Pancreas (tissue), 10 donors: ENCODE data around the gene ACIN1. TPM values are rescaled to one million over a fixed set of nuclear protein-coding genes. Genes with fewer than 3 reads are reported as not detected.

Experiments used
- ATAC-seq, 4 donors: fragments of 200-7000 bp; cut with Tn5 transposase; one replicate each; pipeline versions ENCODE4 v1.8.0 to v1.9.1; 2020; ENCODE audit warnings: mild to moderate bottlenecking in 4 of 4, moderate library complexity in 4 of 4
- DNase-seq, 6 donors: peaks; one replicate each; pipeline ENCODE4 v3.0.0-alpha.2; 2020
- FAIRE-seq: peaks from 2 replicates; lab custom pipeline; 2012; peaks lifted over from hg19 to GRCh38; lab: Jason Lieb, UNC
- H3K27ac ChIP-seq, 4 donors: fragments of 200-600 bp; sonication (generic); 1 replicate in 3 of 4; 2 replicates in 1 of 4; pipeline versions ENCODE4 v1.5.0 to v1.8.0; 2020
- H3K27me3 ChIP-seq, 4 donors: fragments of 200-600 bp; one replicate each; pipeline ENCODE4 v1.8.0; 2021
- H3K36me3 ChIP-seq, 3 donors: fragments of 200-600 bp; sonication (generic) in 1 of 3; one replicate each; pipeline versions ENCODE4 v1.5.0 to v1.8.0; 2020 to 2021
- H3K4me1 ChIP-seq, 3 donors: fragments of 200-600 bp; one replicate each; pipeline ENCODE4 v1.8.0; 2021
- H3K4me3 ChIP-seq, 4 donors: fragments of 200-600 bp; sonication (generic) in 2 of 4; one replicate each; pipeline versions ENCODE4 v1.5.0 to v1.8.0; 2020 to 2021
- H3K9me3 ChIP-seq, 4 donors: fragments of 200-600 bp; one replicate each; pipeline ENCODE4 v1.8.0; 2021
- WGBS, 2 donors: extraction: QIAGEN DNeasy Blood & Tissue Kit; methylation state at CpG; one replicate each; pipeline ENCODE4 v1.1.7; 2013; 5-methylcytosine and 5-hydroxymethylcytosine counted together
- intact Hi-C, 3 donors: fragments of 100-400 bp; cut with DNase I; formaldehyde crosslinking; loops; one replicate each; pipeline versions ENCODE4 v1.11.1 to v1.14.2; 2022
- polyA plus RNA-seq, 2 donors: library from polyadenylated mRNA; stranded (reverse); fragments of 200-250 nt; gene quantifications; one replicate each; pipeline ENCODE4 v1.2.3, GENCODE V29; 2013
- total RNA-seq, 6 donors: library from RNA; stranded (reverse); fragmentation: NEBNext Ultra II Directional in 4 of 6; extraction: Animal tissue kit (Norgen Biotek cat#: 25700) in 4 of 6; gene quantifications; one replicate each; pipeline versions ENCODE4 v1.2.1 to v1.2.4, GENCODE V29; 2021 to 2023
- TF ChIP-seq, protein P1 (sequence below), 4 donors: fragments of 200-600 bp; sonication (generic) in 3 of 4; IDR thresholded peaks; one replicate each; pipeline versions ENCODE4 v1.5.0 to v1.8.0; 2021; ENCODE audit warnings: antibody characterized with exemption in 4 of 4
- donor health status: healthy with polysubstance abuse.
- donor health status: DM: no; HTN: no; CAD: no; lungs with moderate emphysema.
- donor health status: DM: no; HTN: no; CAD: no.
- donor health status: control.
- donor health status: control.
- donor health status: Bipolar disorder and iron deficiency.
- donor health status: DM: yes; HTN: yes; CAD: no.
- donor health status: DM: no; HTN: no; CAD: no.
- donor health status: DM: no; HTN: no; CAD: no.
- donor health status: DM: yes; HTN: yes; CAD: no.

The ACIN1 gene
- total and polyA plus RNA-seq, 8 donors, result 43.1 to 152 (median 62.4) TPM

DNA sequence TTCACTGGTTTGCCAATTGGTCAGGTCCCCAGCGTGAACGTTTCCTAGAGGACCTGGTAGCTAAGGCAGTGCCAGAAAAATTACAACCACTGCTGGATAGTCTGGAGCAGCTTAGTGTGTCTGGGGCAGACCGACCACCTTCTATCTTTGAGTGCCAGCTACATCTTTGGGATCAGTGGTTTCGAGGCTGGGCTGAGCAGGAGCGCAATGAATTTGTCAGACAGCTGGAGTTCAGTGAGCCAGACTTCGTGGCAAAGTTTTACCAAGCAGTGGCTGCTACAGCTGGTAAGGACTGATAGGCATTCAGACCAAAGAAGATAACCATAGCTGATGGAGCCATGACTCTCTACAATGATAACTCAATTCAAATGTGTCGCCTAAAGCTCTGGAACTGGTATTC lies 2.9 kb upstream of the ACIN1 start:
- intact Hi-C loops, result no loop called here
- H3K4me3 ChIP-seq, result no peak overlapping the region
- peaks cover 0 to 13% (median 0%) of the 10 kb centered on the region in 3 donors for H3K36me3 ChIP-seq
- H3K27ac ChIP-seq, result no peak overlapping the region
- no peaks in the 10 kb centered on the region for H3K9me3 ChIP-seq
- no peaks in the 10 kb centered on the region for H3K27me3 ChIP-seq
- DNase-seq, result peak in 1 of 6 donors; percentile 6
- TF ChIP-seq, protein P1, sequence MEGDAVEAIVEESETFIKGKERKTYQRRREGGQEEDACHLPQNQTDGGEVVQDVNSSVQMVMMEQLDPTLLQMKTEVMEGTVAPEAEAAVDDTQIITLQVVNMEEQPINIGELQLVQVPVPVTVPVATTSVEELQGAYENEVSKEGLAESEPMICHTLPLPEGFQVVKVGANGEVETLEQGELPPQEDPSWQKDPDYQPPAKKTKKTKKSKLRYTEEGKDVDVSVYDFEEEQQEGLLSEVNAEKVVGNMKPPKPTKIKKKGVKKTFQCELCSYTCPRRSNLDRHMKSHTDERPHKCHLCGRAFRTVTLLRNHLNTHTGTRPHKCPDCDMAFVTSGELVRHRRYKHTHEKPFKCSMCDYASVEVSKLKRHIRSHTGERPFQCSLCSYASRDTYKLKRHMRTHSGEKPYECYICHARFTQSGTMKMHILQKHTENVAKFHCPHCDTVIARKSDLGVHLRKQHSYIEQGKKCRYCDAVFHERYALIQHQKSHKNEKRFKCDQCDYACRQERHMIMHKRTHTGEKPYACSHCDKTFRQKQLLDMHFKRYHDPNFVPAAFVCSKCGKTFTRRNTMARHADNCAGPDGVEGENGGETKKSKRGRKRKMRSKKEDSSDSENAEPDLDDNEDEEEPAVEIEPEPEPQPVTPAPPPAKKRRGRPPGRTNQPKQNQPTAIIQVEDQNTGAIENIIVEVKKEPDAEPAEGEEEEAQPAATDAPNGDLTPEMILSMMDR (IDR thresholded peaks at IDR 0.05), result no peak
- H3K4me1 ChIP-seq, result peaks cover 9 to 27% (median 23%) of the 10 kb centered on the region in 3 donors
- ATAC-seq, result no peak
- no peak for FAIRE-seq
- WGBS, 2 donors, result 72 to 81% methylated on average over 7 of the region's 7 CpGs

DNA sequence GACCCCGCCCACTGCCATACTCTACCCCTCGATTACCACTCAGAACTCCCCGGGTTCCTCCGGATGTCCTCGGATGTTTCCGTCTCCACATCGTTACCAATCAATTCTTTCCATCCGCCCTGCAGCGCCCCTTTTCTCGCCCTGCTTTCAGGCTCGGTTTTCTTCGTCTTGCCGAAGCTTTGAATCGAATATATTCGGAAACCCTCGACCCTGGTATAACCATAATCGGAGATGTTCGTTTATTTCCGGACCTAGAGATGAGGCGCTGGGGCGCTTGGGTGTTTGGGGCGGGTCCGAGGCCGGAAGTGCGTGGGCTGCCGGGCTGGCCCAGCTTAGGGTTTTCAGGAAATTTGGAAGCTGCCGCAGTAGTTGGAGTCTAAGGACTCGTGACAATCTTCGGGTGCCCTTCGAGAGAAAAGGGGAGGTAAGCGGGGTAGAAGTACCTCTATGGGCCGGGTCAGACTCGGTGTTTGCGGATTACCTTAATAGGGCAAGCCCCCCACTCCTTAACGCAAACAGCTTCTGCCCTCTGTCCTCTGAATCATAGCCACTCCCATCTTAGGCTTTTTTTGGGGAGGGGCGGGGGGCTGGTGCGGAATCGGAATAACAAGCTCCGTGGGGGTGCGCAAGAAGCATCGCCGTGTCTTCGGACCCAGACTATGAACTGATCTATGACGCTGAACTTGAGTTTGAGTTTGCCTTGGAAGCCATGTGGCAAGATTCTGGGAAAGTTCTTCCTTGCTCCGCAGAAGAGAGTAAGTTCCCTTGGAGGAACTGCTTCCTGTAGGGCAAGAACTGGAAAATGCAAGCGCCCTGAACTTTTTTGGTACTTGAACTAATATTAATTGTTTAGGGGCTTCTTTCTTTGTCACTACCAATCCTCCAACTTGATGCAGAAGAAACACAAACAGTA lies 516 bp upstream of the ACIN1 start, which contains the start of gene C14orf119:
C14orf119 (plus strand) TSS at position 310 of the 913 bp plus-strand sequence. CDS start 2,154 bp downstream, outside the sequence.
- DNase-seq (peak in 5 of 6 donors; percentile 86 to 100 (median 99)), FAIRE-seq (peak; percentile 98), ATAC-seq (peak; percentile 89 to 95 (median 90))
- Histone ChIP-seq H3K27ac (peak within 1 kb of the TSS; percentile 82 to 97 (median 92)), H3K4me1 (peaks cover 9 to 27% (median 26%) of the 10 kb centered on the region in 3 donors), H3K36me3 (peaks cover 0 to 24% (median 6%) of the 10 kb centered on the region in 3 donors), H3K27me3 (no peaks in the 10 kb centered on the region), H3K4me3 (peak within 1 kb of the TSS; percentile 60 to 84 (median 79)), H3K9me3 (no peaks in the 10 kb centered on the region)
- WGBS, 2 donors, result 0% methylated on average over 46 of the region's 46 CpGs
- intact Hi-C loops, result no loop called here
- TF ChIP-seq, protein P1 (IDR thresholded peaks at IDR 0.05), result no peak

DNA sequence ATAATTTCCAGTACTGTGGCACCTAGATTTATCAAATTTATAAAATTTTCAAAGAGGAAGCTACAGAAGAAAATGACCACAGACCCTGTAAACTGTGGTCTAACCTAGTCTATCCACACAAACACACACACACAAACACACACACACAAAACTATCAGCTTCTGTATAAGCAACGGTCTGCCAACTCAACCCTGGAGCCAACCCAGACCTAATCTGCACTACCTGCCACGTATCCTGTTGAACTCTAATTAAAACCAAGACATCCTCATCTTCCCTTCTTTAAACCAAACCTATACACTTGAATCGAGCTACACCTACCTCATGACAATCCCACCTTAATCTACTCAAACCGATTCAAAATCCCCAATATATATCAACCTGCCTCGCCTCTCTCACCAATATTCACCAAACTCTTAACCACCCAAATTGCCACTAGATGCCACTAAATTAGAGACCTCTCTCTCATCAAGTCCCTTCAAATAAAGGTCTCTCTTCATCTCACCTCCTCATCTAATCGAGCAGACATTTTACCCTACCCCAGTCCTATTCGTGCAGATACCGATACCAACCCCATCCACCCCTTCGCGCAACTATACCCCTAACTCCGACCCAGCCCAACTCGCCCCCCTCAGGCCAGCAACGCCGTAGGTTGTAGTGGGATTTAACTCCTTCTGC lies 808 bp downstream of the ACIN1 start:
- Histone ChIP-seq H3K36me3 (peaks cover 0 to 38% (median 18%) of the 10 kb centered on the region in 3 donors), H3K4me3 (peak overlapping the region; percentile 60 to 84 (median 79)), H3K27me3 (no peaks in the 10 kb centered on the region), H3K9me3 (no peaks in the 10 kb centered on the region), H3K27ac (peak overlapping the region; percentile 81 to 97 (median 92)), H3K4me1 (peaks cover 5 to 25% (median 24%) of the 10 kb centered on the region in 3 donors)
- TF ChIP-seq, protein P1 (IDR thresholded peaks at IDR 0.05), result no peak
- intact Hi-C loops, result no loop called here
- 0% methylated on average over 14 of the region's 14 CpGs for WGBS, 2 donors
- ATAC-seq, result no peak
- FAIRE-seq, result no peak
- DNase-seq, result peak in 1 of 6 donors; percentile 11

DNA sequence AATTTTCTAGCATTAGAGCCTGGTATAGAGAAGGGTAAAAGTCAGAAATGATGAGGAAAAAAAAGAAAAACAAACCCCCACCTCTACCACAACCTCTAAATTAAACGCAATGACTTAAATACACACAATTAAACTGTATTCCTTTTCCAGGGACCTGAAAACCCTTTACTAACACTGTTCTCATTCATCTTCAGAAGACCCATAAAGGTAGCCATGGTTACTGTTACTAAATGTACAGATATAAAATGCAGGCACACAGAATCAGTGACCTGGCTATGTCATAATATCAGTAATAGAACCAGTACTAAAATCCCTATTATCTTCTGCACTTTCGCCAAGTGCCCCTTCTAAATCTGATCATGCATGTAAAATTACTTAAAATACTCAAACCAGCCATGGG lies 1.4 kb downstream of the ACIN1 start:
- DNase-seq (no peak), FAIRE-seq (no peak), ATAC-seq (no peak)
- intact Hi-C loops, result no loop called here
- Histone ChIP-seq H3K27ac (no peak overlapping the region), H3K36me3 (peaks cover 0 to 40% (median 18%) of the 10 kb centered on the region in 3 donors), H3K9me3 (no peaks in the 10 kb centered on the region), H3K4me1 (peaks cover 5 to 21% (median 18%) of the 10 kb centered on the region in 3 donors), H3K27me3 (no peaks in the 10 kb centered on the region), H3K4me3 (peak overlapping the region in 2 of 4 donors; percentile 60 to 80)
- 41 to 63% methylated on average over 2 of the region's 2 CpGs for WGBS, 2 donors
- TF ChIP-seq, protein P1 (IDR thresholded peaks at IDR 0.05), result no peak
